Measurements from ENCODE around the gene SLC22A1.

- TF ChIP-seq EP300 (IDR thresholded peaks at IDR 0.05; ENCODE audit: low read depth in 2 of 2, low read length in 2 of 2), result no peak
- no peak for TF ChIP-seq EP300 (CRISPR knock-in tag; IDR thresholded peaks at IDR 0.05; ENCODE audit: borderline replicate concordance)
- no peak for TF ChIP-seq POLR2AphosphoS5 (IDR thresholded peaks at IDR 0.05; ENCODE audit: low read depth, low read length)
- no peak for TF ChIP-seq ZNF598 (CRISPR knock-in tag; IDR thresholded peaks at IDR 0.05; ENCODE audit: borderline replicate concordance)
- no peak for TF ChIP-seq MAX (IDR thresholded peaks at IDR 0.05)
- no peak for TF ChIP-seq PAXIP1 (CRISPR knock-in tag; conservative IDR thresholded peaks at IDR 0.05)
- no peak for TF ChIP-seq CTCF (CRISPR knock-in tag; IDR thresholded peaks at IDR 0.05)
Measured at GRCh38 chr6:160170018-160170680, 48.5 kb downstream of the SLC22A1 start.

All from HepG2 (cell line).